CD4-positive, alpha-beta memory T cell (primary cell): ENCODE results near the gene KSR1. TPM values are rescaled to one million over a fixed set of nuclear protein-coding genes. Genes with fewer than 3 reads are reported as not detected.
"Not testable (repeated sequence)": the region's sequence is repeated elsewhere in the genome, so short reads cannot be mapped to it uniquely, and the experiment has no call there.

ENCODE experiments used
- CTCF ChIA-PET: fragments of 350-600 bp; sonication (Branson Sonifier 250); formaldehyde crosslinking; loops from one replicate; lab custom pipeline; 2021; ENCODE audit warnings: inconsistent platforms; ENCODE audit not compliant: partially characterized antibody; lab: Charles Lee
- POLR2A ChIA-PET: fragments of 350-600 bp; sonication (Branson Sonifier 250); formaldehyde crosslinking; loops from one replicate; lab custom pipeline; 2021; ENCODE audit not compliant: partially characterized antibody; lab: Charles Lee
- DNase-seq, 5 donors: peaks; one replicate each; pipeline versions ENCODE4 v3.0.0 to v3.0.0-alpha.2; 2020 to 2022; ENCODE audit warnings: mixed read lengths in 1 of 5
- H3K27ac ChIP-seq: one replicate; pipeline ENCODE4 v1.7.0; 2013; ENCODE audit warnings: low read depth, low read length
- H3K27me3 ChIP-seq: 2 replicates; pipeline ENCODE4 v1.7.0; 2013; ENCODE audit warnings: mild to moderate bottlenecking, low read length, moderate library complexity; ENCODE audit not compliant: insufficient read depth
- H3K36me3 ChIP-seq: 2 replicates; pipeline ENCODE4 v1.7.0; 2013; ENCODE audit warnings: mild to moderate bottlenecking, low read length, moderate library complexity; ENCODE audit not compliant: insufficient read depth
- H3K4me1 ChIP-seq: 2 replicates; pipeline ENCODE4 v1.7.0; 2013; ENCODE audit warnings: mild to moderate bottlenecking, low read length, moderate library complexity; ENCODE audit not compliant: insufficient read depth
- H3K4me3 ChIP-seq, 2 donors: one replicate each; pipeline ENCODE4 v1.7.0; 2013; ENCODE audit warnings: low read length in 2 of 2, mild to moderate bottlenecking in 1 of 2
- H3K9me3 ChIP-seq, 2 donors: one replicate each; pipeline ENCODE4 v1.7.0; 2013; ENCODE audit warnings: low read length in 2 of 2, control low read depth in 1 of 2; ENCODE audit not compliant: control insufficient read depth in 1 of 2
- H3K27ac Mint-ChIP-seq, 7 donors: one replicate each; pipeline ENCODE4 v1.8.0; 2020 to 2021; ENCODE audit warnings: mixed read lengths in 7 of 7, mild to moderate bottlenecking in 6 of 7, inconsistent platforms in 3 of 7, moderate library complexity in 3 of 7
- H3K27me3 Mint-ChIP-seq, 2 donors: one replicate each; pipeline ENCODE4 v1.8.0; 2020 to 2021; ENCODE audit warnings: mixed read lengths in 2 of 2
- H3K36me3 Mint-ChIP-seq, 2 donors: one replicate each; pipeline ENCODE4 v1.8.0; 2020 to 2021; ENCODE audit warnings: mixed read lengths in 2 of 2, inconsistent platforms in 1 of 2, mild to moderate bottlenecking in 1 of 2
- H3K4me1 Mint-ChIP-seq, 4 donors: one replicate each; pipeline ENCODE4 v1.8.0; 2020 to 2021; ENCODE audit warnings: mixed read lengths in 4 of 4, mild to moderate bottlenecking in 1 of 4
- H3K4me3 Mint-ChIP-seq, 8 donors: one replicate each; pipeline ENCODE4 v1.8.0; 2020 to 2021; ENCODE audit warnings: mixed read lengths in 8 of 8, mild to moderate bottlenecking in 7 of 8, moderate library complexity in 6 of 8, inconsistent platforms in 3 of 8
- H3K9me3 Mint-ChIP-seq, 8 donors: one replicate each; pipeline ENCODE4 v1.8.0; 2020 to 2021; ENCODE audit warnings: mixed read lengths in 8 of 8, mild to moderate bottlenecking in 5 of 8, inconsistent platforms in 3 of 8, moderate library complexity in 1 of 8
- intact Hi-C: fragments of 100-400 bp; cut with micrococcal nuclease; formaldehyde crosslinking; loops from one replicate; pipeline ENCODE4 v1.15.1; 2023
- polyA plus RNA-seq, 2 donors: library from polyadenylated mRNA; unstranded; fragments of 300-500 nt; fragmentation: Illumina TruSeq; gene quantifications; one replicate each; pipeline ENCODE4 v1.2.3, GENCODE V29; 2021
- total RNA-seq, 2 experiments: library from RNA; stranded (reverse); gene quantifications; one replicate each; pipeline ENCODE4 v1.2.3, GENCODE V29; 2021

KSR1 gene
- total and polyA plus RNA-seq, 4 experiments from 2014 or later, result 0.77 to 40.0 (median 18.7) TPM

DNA sequence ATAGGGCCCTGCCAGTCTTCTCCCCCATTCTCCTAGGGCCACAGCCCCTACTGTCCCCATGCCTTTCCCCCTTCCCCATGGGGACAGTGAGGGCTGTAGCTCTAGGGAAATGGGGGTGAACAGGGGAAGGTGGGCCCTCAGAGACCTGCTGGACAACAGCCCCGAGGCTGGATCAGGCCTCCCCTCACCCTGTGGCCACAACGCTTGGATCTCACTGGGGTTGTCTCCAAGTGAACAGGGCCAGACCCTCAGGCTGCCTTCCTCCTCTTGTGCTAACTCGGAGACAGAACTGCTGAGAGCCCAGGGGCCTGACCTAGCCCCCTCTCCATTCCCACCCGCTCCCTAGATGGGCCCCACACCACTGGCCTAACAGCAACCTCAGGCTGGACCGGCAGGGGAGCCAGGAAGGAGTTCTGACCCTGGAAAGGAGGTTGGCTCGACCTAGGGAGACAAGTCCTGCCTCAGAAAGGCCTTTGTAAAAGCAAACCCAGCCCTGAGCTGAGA is 215.8 kb downstream of the KSR1 start:
- H3K27me3 ChIP-seq, H3K27ac ChIP-seq, DNase-seq, H3K4me3 ChIP-seq, CTCF ChIA-PET, intact Hi-C loops, H3K4me3 Mint-ChIP-seq, POLR2A ChIA-PET, H3K36me3 ChIP-seq, H3K9me3 Mint-ChIP-seq, H3K27me3 Mint-ChIP-seq, H3K36me3 Mint-ChIP-seq, H3K4me1 ChIP-seq, H3K27ac Mint-ChIP-seq, H3K9me3 ChIP-seq, H3K4me1 Mint-ChIP-seq: not testable (repeated sequence)

DNA sequence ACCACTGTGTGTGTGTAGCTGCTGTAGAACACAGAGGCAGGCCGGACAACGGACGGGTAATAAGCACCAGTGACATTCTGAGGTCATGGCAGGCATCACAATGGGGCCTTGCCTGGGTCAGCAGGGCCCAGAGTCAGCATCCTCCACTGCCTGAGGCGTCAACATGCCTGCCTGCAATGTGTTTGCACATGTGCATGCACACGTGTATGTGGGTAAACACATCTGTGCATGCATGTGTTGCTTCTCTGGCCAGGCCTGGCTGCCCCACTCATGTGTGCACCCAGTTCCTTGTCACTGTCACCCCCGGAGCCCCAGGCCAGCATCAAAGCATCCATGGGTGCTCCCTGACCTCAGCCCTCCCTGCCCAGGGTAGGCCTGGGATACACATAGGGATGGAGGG is 218.1 kb downstream of the KSR1 start:
- H3K27me3 ChIP-seq, result no peaks in the 10 kb centered on the region
- ChIA-PET CTCF (no interaction called here), POLR2A (no interaction called here)
- no peak overlapping the region for H3K27ac Mint-ChIP-seq
- no peaks in the 10 kb centered on the region for H3K9me3 Mint-ChIP-seq
- no peaks in the 10 kb centered on the region for H3K36me3 Mint-ChIP-seq
- H3K4me1 ChIP-seq, result no peaks in the 10 kb centered on the region
- H3K9me3 ChIP-seq, result no peaks in the 10 kb centered on the region
- intact Hi-C loops, result no loop called here
- H3K4me3 Mint-ChIP-seq, result no peak overlapping the region
- H3K4me3 ChIP-seq, result no peak overlapping the region
- no peak for DNase-seq
- no peaks in the 10 kb centered on the region for H3K4me1 Mint-ChIP-seq
- peaks cover 3 to 8% of the 10 kb centered on the region in 2 donors for H3K27me3 Mint-ChIP-seq
- H3K27ac ChIP-seq, result no peak overlapping the region
- H3K36me3 ChIP-seq, result no peaks in the 10 kb centered on the region

Other genes with a start within 250 kb of the KSR1 start
- 100 to 1,000 TPM; 122 to 130 TPM for gene WSB1, start 162.3 kb upstream of the KSR1 start, total RNA-seq
- 100 to 1,000 TPM; 152 to 157 TPM for gene WSB1, start 162.3 kb upstream of the KSR1 start, polyA plus RNA-seq
- gene LGALS9, start 174.7 kb downstream of the KSR1 start, total RNA-seq, result 10 to 100 TPM; 19.9 to 24.6 TPM
- gene LGALS9, start 174.7 kb downstream of the KSR1 start, polyA plus RNA-seq, result 10 to 100 TPM; 24.1 to 33.2 TPM